Erythroblast (primary cell): ENCODE measurements around the gene KCNMB1.
A peak's percentile ranks its signal among the peaks of the same experiment; 100 is the strongest.
"Not testable (repeated sequence)": the region's sequence is repeated elsewhere in the genome, so short reads cannot be mapped to it uniquely, and the experiment has no call there.

ENCODE experiments used
- DNase-seq, 2 experiments: peaks; one replicate each; lab custom pipeline; 2025; lab: John Stamatoyannopoulos, UW
- GATA1 ChIP-seq: IDR thresholded peaks from 2 replicates; pipeline ENCODE4 v1.6.1; 2011; ENCODE audit warnings: low read depth, mild to moderate bottlenecking, control low read depth, low read length, moderate library complexity
- POLR2A ChIP-seq: IDR thresholded peaks from 2 replicates; pipeline ENCODE4 v1.6.1; 2011; ENCODE audit warnings: mild to moderate bottlenecking, low read length

The KCNMB1 gene

DNA sequence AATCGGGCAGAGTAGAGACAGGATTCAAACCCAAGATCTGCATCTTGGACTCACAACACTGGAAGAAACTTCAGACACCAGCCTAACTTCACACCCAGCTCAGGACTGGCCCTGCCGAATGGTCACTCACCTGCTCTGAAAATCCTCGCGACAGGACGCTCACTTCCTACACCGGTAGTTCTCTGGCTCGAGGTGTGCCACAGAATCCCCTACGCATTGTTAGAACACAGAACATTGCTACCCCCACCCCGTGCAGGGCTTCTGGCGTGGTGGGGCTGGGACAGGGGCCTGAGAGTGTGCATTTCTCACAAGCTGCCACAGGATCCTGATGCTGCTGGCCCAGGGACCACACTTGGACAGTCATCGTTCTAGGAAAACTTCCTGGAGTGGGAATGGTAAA is 12.1 kb downstream of the KCNMB1 start:
- TF ChIP-seq GATA1, result no peak
- no peak for TF ChIP-seq POLR2A
- no peak for DNase-seq

DNA sequence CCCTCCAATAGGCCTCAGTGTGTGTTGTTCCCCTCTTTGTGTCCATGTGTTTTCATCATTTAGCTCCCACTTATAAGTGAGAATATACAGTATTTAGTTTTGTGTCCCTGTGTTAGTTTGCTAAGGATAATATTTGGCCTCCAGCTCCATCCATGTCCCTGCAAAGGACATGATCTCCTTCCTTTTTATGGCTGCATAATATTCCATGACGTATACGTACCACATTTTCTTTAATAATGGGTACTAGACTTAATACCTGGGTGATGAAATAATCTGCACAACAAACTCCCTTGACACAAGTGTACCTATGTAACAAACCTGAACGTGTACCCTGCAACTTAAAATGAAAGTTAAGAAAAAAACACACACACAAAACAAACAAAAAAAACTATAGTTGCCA is 12.6 kb downstream of the KCNMB1 start:
- DNase-seq, result not testable (repeated sequence)

DNA sequence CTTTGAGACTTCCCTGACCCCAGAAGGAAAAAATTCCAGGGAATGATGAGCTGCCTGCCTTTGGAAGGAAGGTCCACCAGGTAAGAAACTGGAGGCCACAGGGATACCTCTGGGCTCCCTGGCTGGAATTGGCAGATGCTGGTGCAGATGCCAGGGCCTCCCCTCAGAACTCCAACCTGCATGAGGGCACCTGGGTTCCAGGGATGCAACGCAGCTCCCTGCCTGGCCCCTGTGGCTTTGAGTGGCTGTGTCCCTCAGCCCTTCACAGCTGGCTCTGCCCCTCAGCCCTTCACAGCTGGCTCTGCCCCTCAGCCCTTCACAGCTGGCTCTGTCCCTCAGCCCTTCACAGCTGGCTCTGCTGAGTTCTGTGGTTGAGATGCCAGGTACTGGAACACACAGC is 13.9 kb downstream of the KCNMB1 start:
- TF ChIP-seq GATA1, result no peak
- no peak for TF ChIP-seq POLR2A

DNA sequence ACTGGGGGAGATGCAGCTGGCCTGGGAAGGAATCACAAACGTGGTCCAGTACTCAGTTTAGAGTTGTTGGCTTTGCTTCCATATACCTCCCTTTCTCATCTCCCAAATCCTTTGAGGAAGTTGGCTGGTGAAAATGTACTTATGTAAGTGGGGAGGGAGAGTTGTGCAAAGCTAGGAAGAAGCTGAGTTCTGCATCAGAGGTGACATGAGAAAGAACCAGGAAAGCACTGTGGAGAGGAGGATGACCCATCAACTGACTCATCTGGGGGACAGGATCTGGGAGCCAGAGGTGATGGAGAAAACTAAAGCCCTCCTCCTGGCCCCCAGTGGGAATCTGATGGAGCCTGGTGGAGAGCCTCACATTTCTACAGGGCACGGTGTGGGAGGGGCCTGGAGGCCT is 16.2 kb downstream of the KCNMB1 start:
- no peak for TF ChIP-seq GATA1
- no peak for TF ChIP-seq POLR2A
- DNase-seq, result no peak

More for the DNA sequence above, 13.9 kb downstream of the KCNMB1 start:
- no peak for DNase-seq

DNA sequence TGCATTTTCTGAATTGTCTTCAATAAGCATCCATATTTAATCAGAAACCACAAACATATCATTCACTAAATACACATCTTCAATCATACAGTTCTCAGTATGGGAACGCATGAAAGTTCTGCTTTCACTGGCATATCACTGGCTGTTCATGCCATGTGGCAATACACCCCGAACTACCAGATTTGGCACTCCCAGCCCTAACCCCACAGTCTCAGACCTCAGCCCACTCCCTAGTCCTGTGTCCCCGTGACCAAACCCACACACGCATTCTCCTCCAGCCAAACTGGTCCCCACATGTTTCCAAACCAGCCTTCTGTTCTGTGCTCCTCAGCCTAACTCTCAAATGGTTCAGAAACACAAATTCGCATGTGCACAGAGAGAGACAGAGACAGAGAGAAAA is 20.6 kb downstream of the KCNMB1 start:
- no peak for TF ChIP-seq GATA1
- no peak for TF ChIP-seq POLR2A
- no peak for DNase-seq

DNA sequence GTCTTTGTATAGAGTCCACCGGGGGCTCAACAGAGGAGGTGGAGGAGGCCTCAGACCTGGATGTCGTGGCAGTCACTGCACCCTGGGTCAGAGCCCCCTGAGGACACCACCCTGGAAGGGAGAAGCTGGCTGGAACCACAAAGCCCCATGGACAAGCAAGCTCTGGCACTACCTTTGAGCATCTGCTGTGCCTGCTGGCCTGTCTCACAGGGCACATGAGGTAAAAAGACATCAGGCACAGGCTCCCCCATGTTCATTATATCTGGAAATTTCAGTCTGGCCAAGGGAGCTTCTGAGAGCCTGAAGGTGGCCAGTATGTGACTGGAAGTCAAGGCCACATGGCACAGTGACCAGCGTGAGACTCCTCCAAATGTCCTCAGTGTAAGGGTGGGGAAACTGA is 22.9 kb downstream of the KCNMB1 start:
- no peak for DNase-seq
- TF ChIP-seq POLR2A (no peak), GATA1 (no peak)

DNA sequence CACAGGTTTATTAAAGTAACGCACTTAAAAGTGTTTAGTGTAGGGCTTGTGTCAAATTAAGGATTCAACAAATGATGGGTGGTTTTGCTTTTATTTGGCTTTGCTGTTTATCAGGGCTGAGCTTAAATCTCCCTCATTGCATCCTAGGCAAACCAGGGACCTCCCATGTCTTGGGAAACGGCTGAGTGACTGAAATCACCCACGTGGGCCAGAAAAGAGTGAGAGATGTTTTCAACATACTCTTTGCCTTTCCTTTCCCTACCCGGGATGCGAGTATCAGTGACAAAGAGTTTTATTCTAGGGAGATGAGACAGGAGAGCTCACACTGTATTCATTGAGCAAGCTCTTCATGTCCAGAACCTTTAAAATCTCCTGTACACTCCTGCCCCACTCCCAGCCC is 23.3 kb downstream of the KCNMB1 start:
- no peak for DNase-seq
- TF ChIP-seq GATA1 (no peak), POLR2A (no peak)

DNA sequence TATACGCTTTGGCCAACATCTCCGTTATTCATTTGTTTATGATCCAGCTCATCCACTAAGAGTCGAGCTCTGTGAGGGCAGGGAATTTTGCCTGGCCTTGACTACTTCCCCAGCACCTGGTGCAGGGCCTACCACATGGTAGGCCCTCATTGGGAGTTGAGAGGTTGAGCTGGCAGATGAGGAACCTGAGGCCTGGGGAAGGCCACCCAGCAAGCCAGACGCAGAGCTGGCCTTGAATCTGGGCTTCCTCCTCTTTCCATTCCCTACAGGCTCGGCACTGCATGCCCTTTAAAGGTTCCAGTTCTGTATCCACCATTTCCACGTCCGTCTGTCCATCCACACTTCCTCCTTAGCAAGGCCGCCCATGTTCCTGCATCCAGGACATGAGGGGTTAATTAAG is 24.2 kb downstream of the KCNMB1 start:
- no peak for DNase-seq
- TF ChIP-seq POLR2A (no peak), GATA1 (no peak)

DNA sequence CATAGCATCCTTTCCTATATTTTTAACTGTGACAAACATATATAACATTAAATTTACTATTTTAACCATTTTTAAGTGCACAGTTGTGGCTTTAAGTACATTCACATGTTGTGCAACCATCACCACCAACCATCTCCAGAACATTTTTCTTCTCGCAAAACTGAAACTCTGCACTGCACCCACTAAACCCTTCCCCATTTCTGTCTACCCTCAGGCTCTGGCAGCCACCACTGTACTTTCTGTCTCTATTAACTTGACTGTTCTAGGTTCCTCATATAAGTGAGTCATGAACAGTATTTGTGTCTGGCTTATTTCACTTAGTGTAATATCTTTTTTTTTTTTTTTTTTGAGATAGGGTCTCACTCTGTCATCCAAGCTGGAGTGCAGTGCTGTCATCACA is 25.5 kb downstream of the KCNMB1 start:
- no peak for TF ChIP-seq GATA1
- TF ChIP-seq POLR2A, result no peak
- no peak for DNase-seq

DNA sequence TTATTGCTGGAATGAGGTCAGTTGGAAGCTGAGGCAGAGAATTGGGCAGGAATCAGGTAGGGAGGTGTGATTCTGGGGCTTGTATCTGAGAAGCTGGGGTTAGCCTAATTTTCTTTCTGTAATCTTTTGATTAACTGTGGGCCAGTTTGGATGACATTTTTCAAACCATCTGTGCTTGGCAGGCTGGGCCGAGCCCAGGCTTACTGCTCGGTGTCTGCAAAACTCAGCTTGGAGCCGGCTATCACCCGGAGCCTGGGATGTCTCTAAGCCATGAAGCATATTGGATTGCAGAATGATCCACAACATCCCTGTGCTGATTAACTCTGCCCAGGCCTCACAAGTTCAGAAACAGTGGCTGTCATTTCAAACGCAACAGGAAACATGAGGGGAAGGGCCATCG is 26.5 kb downstream of the KCNMB1 start:
- TF ChIP-seq GATA1 (no peak), POLR2A (no peak)
- no peak for DNase-seq

DNA sequence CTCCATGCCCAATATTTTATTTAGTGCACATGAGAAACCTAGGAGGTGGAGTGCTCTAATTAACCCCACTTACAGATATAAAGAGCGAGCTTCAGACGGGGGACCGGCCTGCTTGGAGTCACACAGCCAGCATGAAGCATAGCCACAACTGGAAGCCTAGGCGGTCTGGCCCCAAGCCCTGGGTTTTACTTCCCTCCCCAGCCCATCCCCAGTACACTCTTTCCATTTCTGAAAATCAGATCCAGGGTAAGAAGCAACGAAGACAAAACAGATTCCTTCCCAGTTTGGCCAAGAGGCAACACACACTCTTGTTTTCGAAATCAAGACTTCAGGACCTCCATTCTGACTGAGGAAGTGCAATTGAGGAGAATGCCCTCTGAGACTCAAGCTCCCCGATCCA is 27.1 kb downstream of the KCNMB1 start:
- no peak for TF ChIP-seq GATA1
- no peak for TF ChIP-seq POLR2A

DNA sequence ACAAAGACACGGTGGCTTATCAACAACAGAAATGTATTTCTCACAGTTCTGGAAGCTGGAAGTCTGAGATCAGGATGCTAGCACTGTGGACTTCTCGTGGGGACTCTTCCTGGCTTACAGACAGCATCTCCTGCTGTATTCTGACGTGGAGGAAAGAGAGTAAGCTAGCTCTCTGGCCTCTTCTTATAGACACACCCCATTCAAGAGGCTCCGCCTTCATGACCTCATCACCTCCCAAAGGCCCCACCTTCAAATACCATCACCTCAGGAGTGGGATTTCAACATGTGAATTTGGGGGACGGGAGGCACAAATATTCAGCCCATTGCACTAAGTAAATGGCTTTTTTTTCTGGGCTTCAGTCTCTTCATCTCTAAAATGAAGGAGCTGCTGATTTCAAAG is 27.6 kb downstream of the KCNMB1 start:
- TF ChIP-seq GATA1 (no peak), POLR2A (no peak)
- peak; percentile 20 to 43 for DNase-seq

More for the DNA sequence above, 27.1 kb downstream of the KCNMB1 start:
- no peak for DNase-seq

DNA sequence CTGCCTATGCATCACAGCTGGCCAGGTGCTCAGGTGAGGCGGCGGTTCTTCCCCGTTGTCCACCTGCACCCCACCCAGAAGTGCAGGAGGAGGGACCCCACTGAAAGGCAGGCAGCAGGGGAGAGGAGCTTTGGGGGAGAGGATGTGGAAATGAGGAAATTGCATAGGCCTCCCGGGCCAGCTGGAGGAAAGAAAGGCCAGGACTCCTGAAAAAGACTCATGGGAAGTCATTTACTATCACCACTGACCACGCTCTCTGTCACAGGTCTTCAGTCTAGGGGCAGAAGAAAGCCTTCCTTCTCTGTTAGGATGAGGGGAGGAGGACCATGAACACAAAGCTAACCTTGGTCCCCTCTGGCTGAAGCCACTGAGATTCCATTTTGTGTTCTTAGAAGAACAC is 28.1 kb downstream of the KCNMB1 start:
- no peak for DNase-seq
- TF ChIP-seq GATA1 (no peak), POLR2A (no peak)

DNA sequence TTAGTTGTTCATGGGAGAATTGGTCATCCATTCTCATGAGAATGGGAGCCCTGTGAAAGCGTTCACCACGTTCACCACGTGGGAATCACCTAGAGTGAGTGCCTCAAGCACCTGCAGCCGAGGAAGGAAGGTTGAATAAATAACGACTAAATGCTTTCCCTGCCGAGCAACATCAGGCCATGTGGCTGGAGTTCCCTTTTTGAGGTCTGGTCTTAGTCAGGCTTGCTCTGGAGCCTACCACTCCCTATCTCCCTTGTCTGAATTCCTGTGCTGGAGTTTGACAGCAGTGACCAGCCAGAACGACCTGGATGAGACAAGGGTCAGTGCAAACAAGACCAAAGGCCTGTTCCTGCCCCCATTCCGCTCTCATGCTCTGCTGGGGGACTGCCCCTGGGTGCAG is 28.5 kb downstream of the KCNMB1 start:
- DNase-seq, result no peak
- TF ChIP-seq GATA1, result no peak
- no peak for TF ChIP-seq POLR2A

DNA sequence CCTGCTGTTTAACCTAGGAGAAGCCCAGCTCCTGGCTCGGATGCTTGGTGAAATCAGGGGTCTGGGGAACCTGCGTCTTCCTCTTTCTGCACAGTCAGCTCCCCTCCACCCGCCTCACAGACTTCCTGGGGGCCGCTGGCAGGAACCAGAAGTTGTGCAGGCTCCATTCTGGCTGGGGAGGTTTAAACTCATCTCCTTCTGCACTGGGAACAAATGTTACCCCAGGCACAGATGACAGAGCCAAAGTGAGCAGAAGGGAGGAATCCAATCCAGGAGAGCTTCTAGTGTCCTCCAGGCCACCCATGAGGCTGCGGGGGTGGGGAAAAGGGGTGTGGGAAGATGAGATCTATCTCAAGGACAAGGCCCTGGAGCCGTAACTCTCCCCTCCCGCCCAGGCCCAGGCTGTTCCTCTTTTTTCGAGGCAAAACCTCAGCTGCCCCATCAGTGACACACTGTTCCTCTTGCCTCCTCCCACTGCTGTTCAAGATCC is 31.2 kb downstream of the KCNMB1 start:
- TF ChIP-seq POLR2A, result no peak
- no peak for TF ChIP-seq GATA1
- DNase-seq, result peak; percentile 12
